ENCODE results near the gene SBK1. TPM values are rescaled to one million over a fixed set of nuclear protein-coding genes. Genes with fewer than 3 reads are reported as not detected.

Gene SBK1
- total RNA-seq, 1 experiment from 2014 or later: 19.2 TPM

GRCh38 chr16:28308794-28309584 lies 16.7 kb downstream of the SBK1 start:
- ChIA-PET RAD21 (ENCODE audit: low non-redundant PET in 1 of 2, low total read pairs in 2 of 2, uncharacterized antibody in 2 of 2, unreplicated experiment in 2 of 2) (no interaction called here), POLR2A (interaction anchor here (1.1 kb wide), 1 partner anchor 17 kb away, joined by 4 read pairs; the partner anchor contains the start of gene SBK1), CTCF (no interaction called here)
- Histone ChIP-seq H3K4me3 (replicated peaks in 1 of 2; ENCODE audit: low read depth in 1 of 2, low read length in 2 of 2) (no peak overlapping the region), H3K9me2 (ENCODE audit: insufficient read depth) (no peaks in the 10 kb centered on the region), H4K20me1 (ENCODE audit: insufficient read depth) (no peaks in the 10 kb centered on the region), H3K27ac (ENCODE audit: low read depth, low read length) (no peak overlapping the region), H3K27me3 (ENCODE audit: insufficient read depth, low read length) (no peaks in the 10 kb centered on the region), H3K36me3 (ENCODE audit: control insufficient read depth in 1 of 2, insufficient read depth in 2 of 2, low read length in 2 of 2) (no peaks in the 10 kb centered on the region), H3K9ac (ENCODE audit: low read length) (no peak overlapping the region), H2AFZ (ENCODE audit: low read depth, low read length, poor library complexity, severe bottlenecking) (no peak overlapping the region), H3K9me3 (ENCODE audit: control insufficient read depth in 1 of 2, insufficient read depth in 1 of 2, low read depth in 1 of 2, low read length in 2 of 2) (no peaks in the 10 kb centered on the region), H3K79me2 (ENCODE audit: insufficient read depth, low read length) (no peaks in the 10 kb centered on the region), H3K4me2 (ENCODE audit: low read length) (no peak overlapping the region), H3K4me1 (ENCODE audit: control insufficient read depth in 1 of 2, insufficient read depth in 2 of 2, low read length in 2 of 2) (peaks cover 0 to 4% of the 10 kb centered on the region in 2 experiments; a peak in 1 of 4 replicates)
- no TSS peak for BruUV-seq (replicated peaks)
- ATAC-seq: no peak
- DNase-seq (ENCODE audit: low read depth, low spot score): no peak
- intact Hi-C loops (cut with micrococcal nuclease): no loop called here
- no peak for TF ChIP-seq SP1 (IDR thresholded peaks at IDR 0.05; ENCODE audit: low read depth)
- TF ChIP-seq JUND (IDR thresholded peaks at IDR 0.05): no peak
- no peak for TF ChIP-seq YY1 (IDR thresholded peaks at IDR 0.05; ENCODE audit: extremely low read depth, insufficient replicate concordance, low read depth, low read length)
- no peak for TF ChIP-seq REST (IDR thresholded peaks at IDR 0.05; ENCODE audit: low read depth)
- no peak for TF ChIP-seq EZH2phosphoT487 (IDR thresholded peaks at IDR 0.05; ENCODE audit: borderline replicate concordance)
- TF ChIP-seq TCF7L2 (IDR thresholded peaks at IDR 0.05; ENCODE audit: borderline replicate concordance, extremely low read depth, insufficient read depth, insufficient read length): no peak
- TF ChIP-seq RAD21 (IDR thresholded peaks at IDR 0.05; ENCODE audit: low read depth): no peak
- no peak for TF ChIP-seq ZNF274 (IDR thresholded peaks at IDR 0.05; ENCODE audit: low read depth, low read length)
- TF ChIP-seq, protein P1, sequence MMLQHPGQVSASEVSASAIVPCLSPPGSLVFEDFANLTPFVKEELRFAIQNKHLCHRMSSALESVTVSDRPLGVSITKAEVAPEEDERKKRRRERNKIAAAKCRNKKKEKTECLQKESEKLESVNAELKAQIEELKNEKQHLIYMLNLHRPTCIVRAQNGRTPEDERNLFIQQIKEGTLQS (IDR thresholded peaks at IDR 0.05): no peak
- TF ChIP-seq EZH2 (IDR thresholded peaks at IDR 0.05): no peak
- TF ChIP-seq SIN3A (IDR thresholded peaks at IDR 0.05; ENCODE audit: low read depth): no peak
- no peak for TF ChIP-seq ELF1 (IDR thresholded peaks at IDR 0.05; ENCODE audit: borderline replicate concordance, low read depth)

Data from HCT116 (cell line).